AG09319 (cell line): ENCODE data around the gene CADM1.

Experiments
- DNase-seq: peaks from one replicate; pipeline ENCODE4 v3.0.0-alpha.2; 2010; ENCODE audit warnings: low read depth; ENCODE audit errors: extremely low read depth
- TF ChIP-seq, protein P1 (sequence below): IDR thresholded peaks from 2 replicates; pipeline ENCODE4 v1.5.1; 2011; ENCODE audit warnings: low read depth, mild to moderate bottlenecking, inconsistent platforms, low read length, moderate library complexity

CADM1 gene

DNA sequence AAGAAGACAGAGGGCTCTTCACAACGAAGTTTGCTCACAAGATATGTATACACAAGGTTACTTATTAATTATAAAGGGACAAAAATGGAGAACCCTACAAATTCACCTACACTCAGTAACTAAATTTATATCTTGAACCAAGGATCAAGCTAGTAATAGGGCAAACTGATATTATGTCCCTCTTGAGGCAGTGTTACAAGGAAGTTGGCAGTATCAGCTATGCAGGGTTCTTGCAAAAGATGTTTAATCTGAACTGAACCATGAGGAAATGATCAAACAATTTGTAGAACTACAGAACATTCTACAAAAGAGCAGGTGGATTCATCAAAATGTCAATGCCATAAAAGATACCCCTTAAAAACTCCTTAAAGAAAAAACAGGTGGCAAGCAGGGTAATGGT, 10.7 kb downstream of the CADM1 start:
- no peak for DNase-seq
- TF ChIP-seq, protein P1, sequence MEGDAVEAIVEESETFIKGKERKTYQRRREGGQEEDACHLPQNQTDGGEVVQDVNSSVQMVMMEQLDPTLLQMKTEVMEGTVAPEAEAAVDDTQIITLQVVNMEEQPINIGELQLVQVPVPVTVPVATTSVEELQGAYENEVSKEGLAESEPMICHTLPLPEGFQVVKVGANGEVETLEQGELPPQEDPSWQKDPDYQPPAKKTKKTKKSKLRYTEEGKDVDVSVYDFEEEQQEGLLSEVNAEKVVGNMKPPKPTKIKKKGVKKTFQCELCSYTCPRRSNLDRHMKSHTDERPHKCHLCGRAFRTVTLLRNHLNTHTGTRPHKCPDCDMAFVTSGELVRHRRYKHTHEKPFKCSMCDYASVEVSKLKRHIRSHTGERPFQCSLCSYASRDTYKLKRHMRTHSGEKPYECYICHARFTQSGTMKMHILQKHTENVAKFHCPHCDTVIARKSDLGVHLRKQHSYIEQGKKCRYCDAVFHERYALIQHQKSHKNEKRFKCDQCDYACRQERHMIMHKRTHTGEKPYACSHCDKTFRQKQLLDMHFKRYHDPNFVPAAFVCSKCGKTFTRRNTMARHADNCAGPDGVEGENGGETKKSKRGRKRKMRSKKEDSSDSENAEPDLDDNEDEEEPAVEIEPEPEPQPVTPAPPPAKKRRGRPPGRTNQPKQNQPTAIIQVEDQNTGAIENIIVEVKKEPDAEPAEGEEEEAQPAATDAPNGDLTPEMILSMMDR, result no peak

- TF ChIP-seq, protein P1, result no peak
- no peak for DNase-seq
Measured at GRCh38 chr11:115489466-115489865, 14.7 kb downstream of the CADM1 start.

DNA sequence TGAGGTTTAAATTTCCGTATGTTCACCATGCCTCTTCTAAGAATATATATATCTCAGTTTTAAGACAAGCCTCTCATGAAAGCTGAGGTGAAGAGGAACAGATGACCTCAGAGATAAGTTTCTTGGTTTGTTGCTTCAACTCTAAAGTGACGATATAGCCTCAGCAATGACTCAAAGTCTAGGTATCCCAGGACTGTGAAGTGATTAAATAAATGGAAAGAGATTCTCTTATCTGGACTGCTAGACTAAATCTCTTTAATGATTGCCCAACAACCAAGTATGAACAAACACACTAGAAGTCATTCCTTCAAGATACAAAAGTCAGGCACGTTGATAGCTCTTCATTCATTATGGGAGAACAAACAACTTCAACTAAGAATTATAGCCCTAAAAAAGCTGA, 15.3 kb downstream of the CADM1 start:
- TF ChIP-seq, protein P1, result no peak
- DNase-seq, result no peak

DNA sequence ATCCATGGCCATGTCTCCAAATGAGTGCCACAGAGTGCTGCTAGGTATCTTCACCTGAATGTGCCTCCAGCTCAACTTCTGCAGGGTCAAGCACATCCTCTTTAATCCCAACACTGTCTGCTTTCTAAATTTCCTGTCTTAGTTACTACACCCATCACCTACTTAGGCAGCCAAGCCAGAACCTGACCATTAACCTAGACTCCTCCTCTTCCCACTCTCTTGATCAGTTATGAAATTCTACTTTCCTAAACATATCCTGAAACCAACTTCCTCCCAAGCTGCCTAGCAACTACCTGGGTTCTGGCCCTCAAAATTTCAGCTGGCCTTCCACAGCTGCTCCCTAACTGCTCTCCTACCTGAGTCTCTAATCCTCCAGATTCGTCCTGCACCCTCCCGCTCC, 22.7 kb downstream of the CADM1 start:
- TF ChIP-seq, protein P1, result no peak
- DNase-seq, result no peak

GRCh38 chr11:115480611-115481010, 23.6 kb downstream of the CADM1 start:
- TF ChIP-seq, protein P1, result no peak
- DNase-seq, result no peak

DNA sequence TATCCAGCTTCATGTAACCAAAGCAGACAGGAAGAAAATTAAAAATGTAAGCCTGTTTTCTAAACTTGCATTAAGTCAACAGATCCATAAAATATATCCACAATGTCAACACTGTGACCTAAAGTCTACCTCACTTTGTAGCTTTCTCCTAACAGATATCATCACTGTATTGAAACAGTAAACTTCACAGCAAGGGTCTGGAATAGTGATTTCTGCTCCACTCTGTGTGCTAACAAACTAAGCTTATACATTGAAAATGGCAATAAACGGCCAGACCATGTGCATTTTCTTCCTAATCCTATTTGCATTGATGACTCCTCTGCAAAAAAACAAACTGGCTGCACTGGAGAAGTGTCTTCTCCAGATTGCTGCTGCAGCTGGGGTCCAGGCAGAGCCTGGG, 26.8 kb downstream of the CADM1 start:
- DNase-seq, result no peak
- TF ChIP-seq, protein P1, result no peak

GRCh38 chr11:115476463-115477286, 27.5 kb downstream of the CADM1 start:
- TF ChIP-seq, protein P1, result no peak
- DNase-seq, result no peak
